ENCODE measurements around the gene THOP1.

DNA sequence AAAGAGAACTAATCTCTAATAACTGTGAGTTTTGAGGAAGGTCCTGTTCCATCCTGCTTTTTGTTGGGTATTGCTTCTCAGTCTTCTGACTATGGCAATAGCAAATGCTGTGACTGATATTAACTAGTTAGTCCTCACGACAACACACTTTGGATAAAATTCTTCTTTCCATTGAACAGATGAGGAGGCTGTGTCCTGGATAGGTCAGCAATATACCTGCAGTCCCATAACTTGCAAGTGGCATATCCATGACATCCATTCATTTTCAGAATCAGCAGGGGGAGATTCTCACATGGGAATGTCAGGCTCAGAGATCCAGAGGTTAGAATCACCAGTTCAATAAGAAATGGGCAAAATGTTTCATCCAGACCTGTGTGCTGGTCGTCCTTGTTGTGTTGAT lies 41.7 kb downstream of the THOP1 start:
- TF ChIP-seq, protein P1, sequence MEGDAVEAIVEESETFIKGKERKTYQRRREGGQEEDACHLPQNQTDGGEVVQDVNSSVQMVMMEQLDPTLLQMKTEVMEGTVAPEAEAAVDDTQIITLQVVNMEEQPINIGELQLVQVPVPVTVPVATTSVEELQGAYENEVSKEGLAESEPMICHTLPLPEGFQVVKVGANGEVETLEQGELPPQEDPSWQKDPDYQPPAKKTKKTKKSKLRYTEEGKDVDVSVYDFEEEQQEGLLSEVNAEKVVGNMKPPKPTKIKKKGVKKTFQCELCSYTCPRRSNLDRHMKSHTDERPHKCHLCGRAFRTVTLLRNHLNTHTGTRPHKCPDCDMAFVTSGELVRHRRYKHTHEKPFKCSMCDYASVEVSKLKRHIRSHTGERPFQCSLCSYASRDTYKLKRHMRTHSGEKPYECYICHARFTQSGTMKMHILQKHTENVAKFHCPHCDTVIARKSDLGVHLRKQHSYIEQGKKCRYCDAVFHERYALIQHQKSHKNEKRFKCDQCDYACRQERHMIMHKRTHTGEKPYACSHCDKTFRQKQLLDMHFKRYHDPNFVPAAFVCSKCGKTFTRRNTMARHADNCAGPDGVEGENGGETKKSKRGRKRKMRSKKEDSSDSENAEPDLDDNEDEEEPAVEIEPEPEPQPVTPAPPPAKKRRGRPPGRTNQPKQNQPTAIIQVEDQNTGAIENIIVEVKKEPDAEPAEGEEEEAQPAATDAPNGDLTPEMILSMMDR (IDR thresholded peaks at IDR 0.05) = no peak
- no peak for TF ChIP-seq POLR2A (IDR thresholded peaks at IDR 0.05)

Data from esophagus squamous epithelium (tissue), 4 donors.